ENCODE measurements around the gene CNTLN. TPM values are rescaled to one million over a fixed set of nuclear protein-coding genes. Genes with fewer than 3 reads are reported as not detected.

CNTLN gene
- polyA plus RNA-seq, 2 of the 4 experiments (the other 2 are of a cell fraction): 8.5 to 11.9 TPM

GRCh38 chr9:17462869-17463464 lies 328.1 kb downstream of the CNTLN start:
- Histone ChIP-seq H3K27ac (no peak overlapping the region), H3K4me3 (no peak overlapping the region), H3K4me1 (no peaks in the 10 kb centered on the region), H3K9me3 (no peaks in the 10 kb centered on the region), H3K4me2 (no peak overlapping the region)
- peak; percentile 94 for FAIRE-seq
- ATAC-seq: peak in 1 of 2 experiments; percentile 58; a peak in 2 of 6 replicates
- whole genome bisulfite sequencing (ENCODE audit: missing lambda C conversion rate): 40% methylated on average over 5 of the region's 5 CpGs
- peak; percentile 7 to 55 for DNase-seq (ENCODE audit: low read depth in 1 of 2, low spot score in 1 of 2)
- TF ChIP-seq EP300 (IDR thresholded peaks at IDR 0.05): no peak
- no peak for TF ChIP-seq FOSL2 (IDR thresholded peaks at IDR 0.05)
- TF ChIP-seq FOSL2 (CRISPR knock-in tag; IDR thresholded peaks at IDR 0.05): no peak
- TF ChIP-seq PBX3 (IDR thresholded peaks at IDR 0.05): no peak
- TF ChIP-seq ZSCAN20 (CRISPR knock-in tag; IDR thresholded peaks at IDR 0.05): no peak
- TF ChIP-seq HOXA7 (CRISPR knock-in tag; IDR thresholded peaks at IDR 0.05): no peak
- TF ChIP-seq SMC3 (IDR thresholded peaks at IDR 0.05): peak; percentile 80
- no peak for TF ChIP-seq FOSB (CRISPR knock-in tag; IDR thresholded peaks at IDR 0.05)
- TF ChIP-seq CTCF (IDR thresholded peaks at IDR 0.05): peak; percentile 92
- TF ChIP-seq NFE2L2 (conservative IDR thresholded peaks at IDR 0.05; ENCODE audit: low read length): no peak
- peak; percentile 85 to 90 for TF ChIP-seq RAD21 (conservative IDR thresholded peaks at IDR 0.05 in 1 of 2, IDR thresholded peaks at IDR 0.05 in 1 of 2)
- TF ChIP-seq ZNF302 (CRISPR knock-in tag; IDR thresholded peaks at IDR 0.05): no peak
- ChIA-PET POLR2A (no interaction called here), CTCF (interaction anchor here (0.6 to 1.9 kb wide), 19 partner anchors 8 to 1654 kb away, joined by 3 to 12 read pairs (median 3); no protein-coding TSS in a partner anchor)

- CTCF ChIA-PET: interaction anchor here (1.6 kb wide), 1 partner anchor 354 kb away, joined by 3 read pairs; no protein-coding TSS in a partner anchor
- TF ChIP-seq JUN (IDR thresholded peaks at IDR 0.05) (no peak), CTCF (IDR thresholded peaks at IDR 0.05) (no peak), PHF8 (IDR thresholded peaks at IDR 0.05; ENCODE audit: borderline replicate concordance, low read depth) (no peak), HDAC2 (IDR thresholded peaks at IDR 0.05) (no peak), ZNF302 (CRISPR knock-in tag; IDR thresholded peaks at IDR 0.05) (no peak), MAFK (IDR thresholded peaks at IDR 0.05; ENCODE audit: partially characterized antibody) (no peak), ATOH8 (CRISPR knock-in tag; IDR thresholded peaks at IDR 0.05; ENCODE audit: low read depth) (no peak), MAZ (IDR thresholded peaks at IDR 0.05; ENCODE audit: borderline replicate concordance, low read depth, low read length) (no peak), TP53 (CRISPR knock-in tag; IDR thresholded peaks at IDR 0.05) (no peak), POLR2A (IDR thresholded peaks at IDR 0.05; ENCODE audit: low read length) (no peak), HMGXB4 (CRISPR knock-in tag; IDR thresholded peaks at IDR 0.05; ENCODE audit: borderline replicate concordance) (no peak), REST (IDR thresholded peaks at IDR 0.05) (no peak), FOSL2 (IDR thresholded peaks at IDR 0.05) (no peak), FOSL2 (CRISPR knock-in tag; IDR thresholded peaks at IDR 0.05) (no peak)
Measured at GRCh38 chr9:17470036-17470813, 335.4 kb downstream of the CNTLN start.

More at GRCh38 chr9:17470036-17470813, 335.4 kb downstream of the CNTLN start:
- POLR2A ChIA-PET: no interaction called here
- ATAC-seq (no peak), FAIRE-seq (no peak), DNase-seq (ENCODE audit: low read depth in 1 of 2, low spot score in 1 of 2) (no peak)
- H3K27ac ChIP-seq: no peak overlapping the region
- H3K9me3 ChIP-seq: no peaks in the 10 kb centered on the region
- WGBS (ENCODE audit: missing lambda C conversion rate): 74% methylated on average over 5 of the region's 5 CpGs
- no peaks in the 10 kb centered on the region for H3K4me1 ChIP-seq
- no peak overlapping the region for H3K4me2 ChIP-seq
- no peak overlapping the region for H3K4me3 ChIP-seq
